Measurements from ENCODE around the gene COL19A1.

The COL19A1 gene

GRCh38 chr6:70194421-70194820 lies 328.1 kb downstream of the COL19A1 start:
- H4K91ac ChIP-seq (ENCODE audit: low read length), result no peak overlapping the region
- no peaks in the 10 kb centered on the region for H3K36me3 ChIP-seq (ENCODE audit: control insufficient read depth in 1 of 2, insufficient read depth in 2 of 2, low read depth in 1 of 2, low read length in 2 of 2)

DNA sequence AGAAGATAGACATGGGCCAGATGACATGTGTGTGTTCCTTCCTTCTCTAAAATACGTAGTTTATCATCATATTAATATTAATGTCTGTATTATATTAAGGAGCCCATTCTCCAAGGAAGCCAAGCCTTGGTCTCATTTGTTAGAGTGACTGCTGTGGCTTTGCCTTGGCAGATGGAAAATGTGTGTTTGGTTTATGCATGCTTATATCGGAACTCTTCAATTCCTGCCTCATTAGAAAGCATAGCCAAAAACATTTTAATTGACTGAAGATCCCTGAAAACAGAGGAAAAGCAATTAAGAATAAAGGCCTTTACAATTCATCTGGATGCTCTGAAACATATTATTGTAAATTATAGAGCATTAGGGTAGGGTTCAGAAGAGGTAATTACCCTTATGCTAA lies 330.2 kb downstream of the COL19A1 start:
- H3K9ac ChIP-seq (ENCODE audit: low read length), result no peak overlapping the region
- H3K23ac ChIP-seq (ENCODE audit: low read length in 2 of 2), result no peak overlapping the region
- no peak overlapping the region for H2AFZ ChIP-seq (ENCODE audit: low read depth, low read length)
- H3K79me1 ChIP-seq (replicated peaks; ENCODE audit: low read length, poor library complexity, severe bottlenecking), result no peaks in the 10 kb centered on the region
- no peak overlapping the region for H2BK5ac ChIP-seq (ENCODE audit: low read depth, low read length, poor library complexity, severe bottlenecking)
- no peaks in the 10 kb centered on the region for H3K36me3 ChIP-seq (ENCODE audit: control insufficient read depth in 1 of 2, insufficient read depth in 2 of 2, low read depth in 1 of 2, low read length in 2 of 2)
- no peak overlapping the region for H2BK12ac ChIP-seq (ENCODE audit: low read length in 2 of 2)
- no peak overlapping the region for H3K27ac ChIP-seq (ENCODE audit: low read length, poor library complexity, severe bottlenecking)
- no peak overlapping the region for H3K4me3 ChIP-seq (ENCODE audit: insufficient read depth in 1 of 2, low read depth in 1 of 2, low read length in 2 of 2)
- no peak for DNase-seq
- no peak overlapping the region for H3K4me2 ChIP-seq (ENCODE audit: low read length, poor library complexity, severe bottlenecking)
- no peak overlapping the region for H3K18ac ChIP-seq (ENCODE audit: low read depth in 1 of 2, low read length in 2 of 2)
- H4K91ac ChIP-seq (ENCODE audit: low read length), result no peak overlapping the region
- no peak overlapping the region for H2AK5ac ChIP-seq (ENCODE audit: low read length, severe bottlenecking)
- no peaks in the 10 kb centered on the region for H3K9me3 ChIP-seq (ENCODE audit: control insufficient read depth, low read length)
- H2BK15ac ChIP-seq (ENCODE audit: low read depth, poor library complexity, severe bottlenecking), result no peak overlapping the region
- peaks cover 8 to 24% of the 10 kb centered on the region in 2 experiments for H3K27me3 ChIP-seq (ENCODE audit: control insufficient read depth in 1 of 2, insufficient read depth in 1 of 2, low read length in 2 of 2)
- H3K4ac ChIP-seq (ENCODE audit: low read depth in 1 of 2, low read length in 2 of 2), result no peak overlapping the region
- no peak overlapping the region for H3K14ac ChIP-seq (ENCODE audit: low read length in 2 of 2)
- H2BK120ac ChIP-seq (ENCODE audit: low read depth, low read length), result no peak overlapping the region
- WGBS, result no CpG with 5 or more reads among the region's 2 CpGs
- H4K8ac ChIP-seq (ENCODE audit: low read length), result no peak overlapping the region
- H3K4me1 ChIP-seq (ENCODE audit: control insufficient read depth, insufficient read depth, low read depth, low read length), result no peaks in the 10 kb centered on the region

More at GRCh38 chr6:70194421-70194820, 328.1 kb downstream of the COL19A1 start:
- Histone ChIP-seq H2BK120ac (ENCODE audit: low read depth, low read length) (no peak overlapping the region), H3K79me1 (replicated peaks; ENCODE audit: low read length, poor library complexity, severe bottlenecking) (no peaks in the 10 kb centered on the region), H3K18ac (ENCODE audit: low read depth in 1 of 2, low read length in 2 of 2) (no peak overlapping the region), H3K4me3 (ENCODE audit: insufficient read depth in 1 of 2, low read depth in 1 of 2, low read length in 2 of 2) (no peak overlapping the region), H2BK15ac (ENCODE audit: low read depth, poor library complexity, severe bottlenecking) (no peak overlapping the region), H4K8ac (ENCODE audit: low read length) (no peak overlapping the region), H3K9ac (ENCODE audit: low read length) (no peak overlapping the region), H3K9me3 (ENCODE audit: control insufficient read depth, low read length) (no peaks in the 10 kb centered on the region), H2AK5ac (ENCODE audit: low read length, severe bottlenecking) (no peak overlapping the region), H3K4ac (ENCODE audit: low read depth in 1 of 2, low read length in 2 of 2) (no peak overlapping the region), H3K27ac (ENCODE audit: low read length, poor library complexity, severe bottlenecking) (no peak overlapping the region), H3K23ac (ENCODE audit: low read length in 2 of 2) (no peak overlapping the region), H2BK5ac (ENCODE audit: low read depth, low read length, poor library complexity, severe bottlenecking) (no peak overlapping the region), H2AFZ (ENCODE audit: low read depth, low read length) (no peak overlapping the region), H3K4me1 (ENCODE audit: control insufficient read depth, insufficient read depth, low read depth, low read length) (no peaks in the 10 kb centered on the region), H3K27me3 (ENCODE audit: control insufficient read depth in 1 of 2, insufficient read depth in 1 of 2, low read length in 2 of 2) (peaks cover 8 to 19% of the 10 kb centered on the region in 2 experiments), H3K14ac (ENCODE audit: low read length in 2 of 2) (no peak overlapping the region), H3K4me2 (ENCODE audit: low read length, poor library complexity, severe bottlenecking) (no peak overlapping the region), H2BK12ac (ENCODE audit: low read length in 2 of 2) (no peak overlapping the region)
- DNase-seq, result no peak

GRCh38 chr6:70198785-70199184 lies 332.4 kb downstream of the COL19A1 start:
- peaks cover 4 to 30% of the 10 kb centered on the region in 2 experiments for H3K27me3 ChIP-seq (ENCODE audit: control insufficient read depth in 1 of 2, insufficient read depth in 1 of 2, low read length in 2 of 2)
- no peak overlapping the region for H3K4ac ChIP-seq (ENCODE audit: low read depth in 1 of 2, low read length in 2 of 2)
- no peaks in the 10 kb centered on the region for H3K4me1 ChIP-seq (ENCODE audit: control insufficient read depth, insufficient read depth, low read depth, low read length)

DNA sequence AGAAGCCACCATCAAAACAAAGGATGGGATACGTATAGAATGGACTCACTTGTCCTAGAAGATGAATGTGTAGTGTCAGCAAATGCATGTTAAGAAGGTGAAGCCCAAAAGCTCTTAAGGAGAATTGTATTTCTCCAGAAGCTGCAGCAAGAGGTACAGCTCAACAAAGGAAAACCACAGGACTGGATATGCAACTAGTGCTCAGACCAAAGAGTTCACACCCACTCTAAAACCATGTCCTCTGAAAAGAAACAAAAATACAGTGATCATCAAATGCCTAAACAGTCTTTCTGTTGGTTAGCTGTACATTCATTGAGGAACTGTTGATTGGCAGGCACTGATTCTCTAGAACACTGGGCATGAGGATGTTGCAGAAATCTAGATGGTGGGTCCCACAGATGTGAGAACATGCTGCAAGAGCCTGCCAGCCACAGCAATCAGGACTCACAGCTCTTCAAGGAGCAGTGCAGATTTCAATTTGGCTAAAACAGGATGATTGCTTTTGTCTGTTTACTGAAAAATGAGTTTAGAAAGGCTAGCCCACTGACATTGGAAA lies 342.0 kb downstream of the COL19A1 start:
- Histone ChIP-seq H2BK15ac (ENCODE audit: low read depth, poor library complexity, severe bottlenecking) (no peak overlapping the region), H3K79me1 (replicated peaks; ENCODE audit: low read length, poor library complexity, severe bottlenecking) (no peaks in the 10 kb centered on the region), H3K27ac (ENCODE audit: low read length, poor library complexity, severe bottlenecking) (no peak overlapping the region), H3K9ac (ENCODE audit: low read length) (no peak overlapping the region), H2BK5ac (ENCODE audit: low read depth, low read length, poor library complexity, severe bottlenecking) (no peak overlapping the region), H3K4ac (ENCODE audit: low read depth in 1 of 2, low read length in 2 of 2) (no peak overlapping the region), H2BK12ac (ENCODE audit: low read length in 2 of 2) (no peak overlapping the region), H3K9me3 (ENCODE audit: control insufficient read depth, low read length) (no peaks in the 10 kb centered on the region), H3K36me3 (ENCODE audit: control insufficient read depth in 1 of 2, insufficient read depth in 2 of 2, low read depth in 1 of 2, low read length in 2 of 2) (no peaks in the 10 kb centered on the region), H3K27me3 (ENCODE audit: control insufficient read depth in 1 of 2, insufficient read depth in 1 of 2, low read length in 2 of 2) (peaks cover 0 to 6% of the 10 kb centered on the region in 2 experiments), H3K23ac (ENCODE audit: low read length in 2 of 2) (no peak overlapping the region), H3K4me3 (ENCODE audit: insufficient read depth in 1 of 2, low read depth in 1 of 2, low read length in 2 of 2) (no peak overlapping the region), H3K14ac (ENCODE audit: low read length in 2 of 2) (no peak overlapping the region), H2AFZ (ENCODE audit: low read depth, low read length) (no peak overlapping the region), H4K91ac (ENCODE audit: low read length) (no peak overlapping the region), H2AK5ac (ENCODE audit: low read length, severe bottlenecking) (no peak overlapping the region), H3K4me1 (ENCODE audit: control insufficient read depth, insufficient read depth, low read depth, low read length) (no peaks in the 10 kb centered on the region), H3K18ac (ENCODE audit: low read depth in 1 of 2, low read length in 2 of 2) (no peak overlapping the region), H2BK120ac (ENCODE audit: low read depth, low read length) (no peak overlapping the region), H3K4me2 (ENCODE audit: low read length, poor library complexity, severe bottlenecking) (no peak overlapping the region), H4K8ac (ENCODE audit: low read length) (no peak overlapping the region)
- WGBS, result no CpG with 5 or more reads among the region's 1 CpG
- DNase-seq, result no peak

More at GRCh38 chr6:70198785-70199184, 332.4 kb downstream of the COL19A1 start:
- no peak overlapping the region for H2BK5ac ChIP-seq (ENCODE audit: low read depth, low read length, poor library complexity, severe bottlenecking)
- no peak overlapping the region for H2BK120ac ChIP-seq (ENCODE audit: low read depth, low read length)
- 94% methylated on average over 2 of the region's 2 CpGs for WGBS
- no peak overlapping the region for H2AK5ac ChIP-seq (ENCODE audit: low read length, severe bottlenecking)
- no peaks in the 10 kb centered on the region for H3K79me1 ChIP-seq (replicated peaks; ENCODE audit: low read length, poor library complexity, severe bottlenecking)
- no peak overlapping the region for H2BK15ac ChIP-seq (ENCODE audit: low read depth, poor library complexity, severe bottlenecking)
- DNase-seq, result no peak
- H3K36me3 ChIP-seq (ENCODE audit: control insufficient read depth in 1 of 2, insufficient read depth in 2 of 2, low read depth in 1 of 2, low read length in 2 of 2), result no peaks in the 10 kb centered on the region
- no peak overlapping the region for H2AFZ ChIP-seq (ENCODE audit: low read depth, low read length)
- H3K27ac ChIP-seq (ENCODE audit: low read length, poor library complexity, severe bottlenecking), result no peak overlapping the region
- H4K8ac ChIP-seq (ENCODE audit: low read length), result no peak overlapping the region
- no peak overlapping the region for H3K23ac ChIP-seq (ENCODE audit: low read length in 2 of 2)
- H3K14ac ChIP-seq (ENCODE audit: low read length in 2 of 2), result no peak overlapping the region
- no peak overlapping the region for H3K4me2 ChIP-seq (ENCODE audit: low read length, poor library complexity, severe bottlenecking)
- no peak overlapping the region for H3K18ac ChIP-seq (ENCODE audit: low read depth in 1 of 2, low read length in 2 of 2)
- no peak overlapping the region for H3K9ac ChIP-seq (ENCODE audit: low read length)
- H2BK12ac ChIP-seq (ENCODE audit: low read length in 2 of 2), result no peak overlapping the region
- H3K4me3 ChIP-seq (ENCODE audit: insufficient read depth in 1 of 2, low read depth in 1 of 2, low read length in 2 of 2), result no peak overlapping the region
- H4K91ac ChIP-seq (ENCODE audit: low read length), result no peak overlapping the region
- no peaks in the 10 kb centered on the region for H3K9me3 ChIP-seq (ENCODE audit: control insufficient read depth, low read length)

All from mesenchymal stem cell (in vitro differentiated cells and primary cell).